ENCODE data around the gene PPBP. TPM values are rescaled to one million over a fixed set of nuclear protein-coding genes. Genes with fewer than 3 reads are reported as not detected.
A peak's percentile ranks its signal among the peaks of the same experiment; 100 is the strongest.

Gene PPBP
- total RNA-seq (2021) = not detected in 3 replicates
- not detected for Bru-seq, nascent RNA
- long read RNA-seq, experiment 1, partial matches to known transcripts = 1 of 1 reads
- long read RNA-seq, experiment 1, other reads (novel, unspliced or antisense) = 0 of 1 reads
- long read RNA-seq, experiment 2, partial matches to known transcripts = 0 of 1 reads
- long read RNA-seq, experiment 2, other reads (novel, unspliced or antisense) = 0 of 1 reads
- long read RNA-seq, experiment 3 = 0 reads

GRCh38 chr4:73988061-73988460, at the start of gene PPBP:
Gene PPBP (minus strand): TSS chr4:73988190. CDS start chr4:73988103, 87 bp downstream.
- DNase-seq (ENCODE audit: low spot score) = no peak
- H3K9me3 Mint-ChIP-seq = peaks cover 13% of the 10 kb centered on the region
- CTCF ChIA-PET = no interaction called here
- peaks cover 76% of the 10 kb centered on the region for H3K4me1 Mint-ChIP-seq
- no peak for ATAC-seq
- peak within 1 kb of the TSS; percentile 25; the same call in 1 of the 2 replicates for H3K27ac Mint-ChIP-seq
- TF ChIP-seq ZNF671 (CRISPR knock-in tag; IDR thresholded peaks at IDR 0.05) (no peak), ZNF532 (CRISPR knock-in tag; IDR thresholded peaks at IDR 0.05; ENCODE audit: borderline replicate concordance) (no peak), HMGXB4 (CRISPR knock-in tag; IDR thresholded peaks at IDR 0.05) (no peak), RORB (CRISPR knock-in tag; IDR thresholded peaks at IDR 0.05) (no peak), NR3C1 (CRISPR knock-in tag; conservative IDR thresholded peaks at IDR 0.05; ENCODE audit: low read depth) (no peak), GTF2I (CRISPR knock-in tag; conservative IDR thresholded peaks at IDR 0.05) (no peak)
- H3K36me3 Mint-ChIP-seq = peaks cover 4% of the 10 kb centered on the region; the same call in 1 of the 2 replicates
- H3K27me3 Mint-ChIP-seq (ENCODE audit: low read depth) = peaks cover 11% of the 10 kb centered on the region
- POLR2A ChIA-PET = no interaction called here
- H3K4me3 Mint-ChIP-seq = no peak within 1 kb of the TSS

- ATAC-seq (peak; percentile 11; the same call in 1 of the 2 replicates), DNase-seq (ENCODE audit: low spot score) (no peak)
- Mint-ChIP-seq H3K9me3 (no peaks in the 10 kb centered on the region), H3K4me3 (peak overlapping the region; percentile 89), H3K27me3 (ENCODE audit: low read depth) (peaks cover 4% of the 10 kb centered on the region; the same call in 1 of the 2 replicates), H3K4me1 (peaks cover 36% of the 10 kb centered on the region), H3K27ac (no peak overlapping the region), H3K36me3 (no peaks in the 10 kb centered on the region)
- TF ChIP-seq SMAD4 (CRISPR knock-in tag; IDR thresholded peaks at IDR 0.05) (no peak), RORB (CRISPR knock-in tag; IDR thresholded peaks at IDR 0.05) (no peak), NFYB (CRISPR knock-in tag; conservative IDR thresholded peaks at IDR 0.05; ENCODE audit: low read depth) (no peak), ZBTB43 (CRISPR knock-in tag; IDR thresholded peaks at IDR 0.05) (no peak), E2F5 (CRISPR knock-in tag; IDR thresholded peaks at IDR 0.05) (no peak), CTCF (IDR thresholded peaks at IDR 0.05) (no peak), FOXK1 (CRISPR knock-in tag; IDR thresholded peaks at IDR 0.05) (no peak), ZNF281 (CRISPR knock-in tag; IDR thresholded peaks at IDR 0.05) (no peak)
- ChIA-PET POLR2A (interaction anchor here (0.6 to 1.6 kb wide), 3 partner anchors 38 to 1244 kb away, joined by 4 to 5 read pairs (median 4); partner anchors contain the start of genes CXCL2 and CXCL5), CTCF (interaction anchor here (0.9 to 2.0 kb wide), 7 partner anchors 17 to 98 kb away, joined by 3 to 7 read pairs (median 4); partner anchors contain the start of gene CXCL5)
Measured at GRCh38 chr4:74037076-74037955, 49.3 kb upstream of the PPBP start.
